Upper lobe of left lung (tissue), 4 donors: Measurements from ENCODE around the gene CD79A.

ENCODE experiments used
- CTCF ChIP-seq, 6 experiments: fragments of 450-650 bp in 4 of 6; fragments of 200-600 bp in 2 of 6; sonication (generic) in 2 of 6; IDR thresholded peaks; one replicate each; pipeline ENCODE4 v1.5.1; 2016 to 2019; ENCODE audit warnings: antibody characterized with exemption in 6 of 6
- POLR2A ChIP-seq, 4 donors: fragments of 450-650 bp; IDR thresholded peaks; one replicate each; pipeline ENCODE4 v1.5.1; 2016 to 2017; ENCODE audit warnings: antibody characterized with exemption in 4 of 4, mild to moderate bottlenecking in 2 of 4

GRCh38 chr19:41861116-41861768, 15.8 kb upstream of the CD79A start:
- TF ChIP-seq CTCF (IDR thresholded peaks at IDR 0.05) (no peak), POLR2A (IDR thresholded peaks at IDR 0.05) (no peak)
